Ascending aorta (tissue), 2 donors: ENCODE measurements around the gene PARVB. TPM values are rescaled to one million over a fixed set of nuclear protein-coding genes. Genes with fewer than 3 reads are reported as not detected.

Experiments used
- DNase-seq, 2 donors: peaks; one replicate each; pipeline ENCODE4 v3.0.0-alpha.2; 2019; ENCODE audit warnings: low spot score in 2 of 2
- H3K27ac ChIP-seq, 2 donors: fragments of 200-600 bp; sonication (generic); one replicate each; pipeline ENCODE4 v1.5.1; 2016 to 2017; ENCODE audit warnings: mild to moderate bottlenecking in 1 of 2
- H3K27me3 ChIP-seq: fragments of 200-600 bp; sonication (generic); one replicate; pipeline ENCODE4 v1.5.1; 2017
- H3K36me3 ChIP-seq, 2 donors: fragments of 200-600 bp; sonication (generic); one replicate each; pipeline ENCODE4 v1.5.1; 2016
- H3K4me1 ChIP-seq, 2 donors: fragments of 200-600 bp; sonication (generic); one replicate each; pipeline ENCODE4 v1.5.1; 2016 to 2017; ENCODE audit warnings: mild to moderate bottlenecking in 1 of 2
- H3K4me3 ChIP-seq, 2 donors: fragments of 200-600 bp; sonication (generic); one replicate each; pipeline ENCODE4 v1.5.1; 2016 to 2017; ENCODE audit warnings: mild to moderate bottlenecking in 1 of 2
- H3K9me3 ChIP-seq, 2 donors: fragments of 200-600 bp; sonication (generic); one replicate each; pipeline ENCODE4 v1.5.1; 2016
- intact Hi-C: fragments of 100-400 bp; cut with DNase I; formaldehyde crosslinking; loops from one replicate; pipeline ENCODE4 v1.15.1; 2023
- total RNA-seq: library from RNA; depleted of rRNA; stranded (reverse); fragments of >200 nt; gene quantifications from one replicate; pipeline ENCODE4 v1.1.0, GENCODE V29; 2016
- TF ChIP-seq, protein P1 (sequence below), 3 experiments: fragments of 200-600 bp in 2 of 3; fragments of 450-650 bp in 1 of 3; sonication (generic) in 2 of 3; IDR thresholded peaks; one replicate each; pipeline ENCODE4 v1.5.1; 2016 to 2019; ENCODE audit warnings: antibody characterized with exemption in 3 of 3, mild to moderate bottlenecking in 1 of 3, moderate library complexity in 1 of 3

The PARVB gene
- total RNA-seq, 1 donor from 2014 or later = 33.8 TPM

DNA sequence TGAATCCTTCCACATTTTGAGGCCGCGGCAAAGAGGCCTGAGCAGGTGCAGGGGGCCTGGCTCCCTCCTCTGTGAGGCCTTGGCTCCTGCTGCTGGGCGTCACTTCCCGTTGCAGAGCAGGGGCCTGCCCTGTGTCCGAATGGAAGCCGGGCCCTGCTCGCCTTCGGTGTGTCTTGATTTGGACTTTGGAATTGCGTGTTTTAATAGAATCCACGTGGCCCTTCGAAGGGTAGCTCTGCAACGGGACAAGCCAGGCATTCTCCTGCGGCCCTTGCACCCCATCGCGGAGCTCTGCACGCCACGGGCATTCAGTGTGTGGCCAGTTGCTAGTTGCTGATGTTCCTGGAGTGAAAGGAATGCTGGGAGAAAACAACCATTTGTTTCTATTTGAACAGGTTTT, 43.1 kb upstream of the PARVB start:
- Histone ChIP-seq H3K4me3 (no peak overlapping the region), H3K27ac (no peak overlapping the region), H3K9me3 (no peaks in the 10 kb centered on the region), H3K36me3 (peaks cover 65 to 87% of the 10 kb centered on the region in 2 donors), H3K27me3 (no peaks in the 10 kb centered on the region), H3K4me1 (no peaks in the 10 kb centered on the region)
- intact Hi-C loops = no loop called here
- DNase-seq = no peak
- TF ChIP-seq, protein P1, sequence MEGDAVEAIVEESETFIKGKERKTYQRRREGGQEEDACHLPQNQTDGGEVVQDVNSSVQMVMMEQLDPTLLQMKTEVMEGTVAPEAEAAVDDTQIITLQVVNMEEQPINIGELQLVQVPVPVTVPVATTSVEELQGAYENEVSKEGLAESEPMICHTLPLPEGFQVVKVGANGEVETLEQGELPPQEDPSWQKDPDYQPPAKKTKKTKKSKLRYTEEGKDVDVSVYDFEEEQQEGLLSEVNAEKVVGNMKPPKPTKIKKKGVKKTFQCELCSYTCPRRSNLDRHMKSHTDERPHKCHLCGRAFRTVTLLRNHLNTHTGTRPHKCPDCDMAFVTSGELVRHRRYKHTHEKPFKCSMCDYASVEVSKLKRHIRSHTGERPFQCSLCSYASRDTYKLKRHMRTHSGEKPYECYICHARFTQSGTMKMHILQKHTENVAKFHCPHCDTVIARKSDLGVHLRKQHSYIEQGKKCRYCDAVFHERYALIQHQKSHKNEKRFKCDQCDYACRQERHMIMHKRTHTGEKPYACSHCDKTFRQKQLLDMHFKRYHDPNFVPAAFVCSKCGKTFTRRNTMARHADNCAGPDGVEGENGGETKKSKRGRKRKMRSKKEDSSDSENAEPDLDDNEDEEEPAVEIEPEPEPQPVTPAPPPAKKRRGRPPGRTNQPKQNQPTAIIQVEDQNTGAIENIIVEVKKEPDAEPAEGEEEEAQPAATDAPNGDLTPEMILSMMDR (IDR thresholded peaks at IDR 0.05) = no peak

DNA sequence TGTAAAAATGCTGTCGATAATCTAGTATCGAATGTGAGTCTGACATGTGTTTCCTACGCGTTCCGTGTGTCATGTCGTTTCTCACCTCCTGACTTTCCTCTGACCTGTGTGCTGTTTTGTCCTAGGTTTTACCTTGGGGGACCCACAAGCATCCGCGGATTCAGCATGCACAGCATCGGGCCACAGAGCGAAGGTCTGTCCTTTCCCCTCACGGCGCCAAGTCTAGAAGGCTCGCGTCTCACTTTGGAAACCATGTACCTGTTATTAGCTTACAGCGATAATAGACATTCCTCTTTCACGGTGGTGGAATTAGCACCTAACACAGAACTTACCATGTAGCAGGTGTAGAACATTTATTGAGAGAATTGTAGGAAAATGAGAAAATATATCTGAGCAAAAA, 40.3 kb upstream of the PARVB start:
- DNase-seq = no peak
- Histone ChIP-seq H3K27ac (no peak overlapping the region), H3K36me3 (peaks cover 54 to 73% of the 10 kb centered on the region in 2 donors), H3K27me3 (no peaks in the 10 kb centered on the region), H3K4me1 (no peaks in the 10 kb centered on the region), H3K4me3 (no peak overlapping the region), H3K9me3 (no peaks in the 10 kb centered on the region)
- intact Hi-C loops = no loop called here
- TF ChIP-seq, protein P1 (IDR thresholded peaks at IDR 0.05) = no peak

DNA sequence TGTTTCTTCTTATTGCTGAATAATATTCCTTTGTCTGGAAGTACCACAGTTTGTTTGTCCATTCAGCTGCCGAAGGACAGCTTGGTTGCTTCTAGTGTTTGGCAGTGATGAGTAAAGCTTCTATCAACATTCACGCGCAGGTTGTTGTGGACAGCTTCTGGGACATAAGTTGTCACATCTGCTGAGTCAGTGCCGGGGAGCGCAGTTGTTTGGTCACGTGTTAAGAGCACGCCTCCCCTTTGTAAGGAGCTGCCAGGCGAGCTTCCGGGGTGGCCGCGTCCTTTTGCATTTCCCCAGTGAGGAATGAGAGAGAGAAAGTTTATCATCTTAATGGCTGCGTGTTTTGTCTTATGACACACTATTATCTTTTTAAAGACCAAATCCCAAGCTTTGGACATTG, 38.6 kb upstream of the PARVB start:
- Histone ChIP-seq H3K9me3 (no peaks in the 10 kb centered on the region), H3K27ac (no peak overlapping the region), H3K36me3 (peaks cover 47 to 73% of the 10 kb centered on the region in 2 donors), H3K4me1 (no peaks in the 10 kb centered on the region), H3K27me3 (no peaks in the 10 kb centered on the region), H3K4me3 (no peak overlapping the region)
- TF ChIP-seq, protein P1 (IDR thresholded peaks at IDR 0.05) = no peak
- intact Hi-C loops = no loop called here
- no peak for DNase-seq

DNA sequence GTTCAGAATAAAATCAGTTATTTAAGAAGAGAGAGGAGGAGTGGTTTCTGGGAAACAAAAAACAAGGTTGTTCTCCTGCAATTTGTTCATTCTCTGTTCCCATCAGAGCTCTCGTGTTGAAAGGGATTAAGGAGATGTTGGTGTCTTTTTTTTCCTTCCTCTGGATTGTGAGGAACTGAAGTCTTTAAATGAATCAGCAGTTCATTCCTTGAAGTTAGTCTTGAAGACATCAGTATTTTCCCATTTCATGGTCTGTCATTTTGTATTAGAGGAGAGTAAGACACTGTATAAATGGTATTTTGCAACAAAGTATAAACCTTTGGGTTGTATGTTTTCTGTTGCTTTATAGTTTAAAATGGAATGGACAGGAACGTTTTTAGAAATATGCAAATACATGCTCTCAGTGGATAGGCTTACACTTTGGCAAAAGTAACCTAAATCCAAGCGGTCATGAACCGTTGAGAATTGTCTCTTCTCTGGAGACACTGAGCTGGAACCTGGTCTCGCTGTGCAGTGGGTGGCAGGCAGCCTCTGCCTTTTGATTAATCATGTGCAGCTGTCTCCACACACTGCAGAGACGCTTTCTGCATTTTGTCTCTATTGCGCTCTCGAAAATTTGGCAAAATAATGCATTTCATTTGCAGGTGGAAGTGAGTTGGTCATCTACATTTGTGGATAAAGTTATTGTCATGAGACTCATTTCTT, 35.8 kb upstream of the PARVB start:
- intact Hi-C loops = no loop called here
- Histone ChIP-seq H3K4me1 (no peaks in the 10 kb centered on the region), H3K27me3 (no peaks in the 10 kb centered on the region), H3K27ac (no peak overlapping the region), H3K36me3 (peaks cover 52 to 81% of the 10 kb centered on the region in 2 donors), H3K9me3 (no peaks in the 10 kb centered on the region), H3K4me3 (no peak overlapping the region)
- DNase-seq = no peak
- TF ChIP-seq, protein P1 (IDR thresholded peaks at IDR 0.05) = no peak

DNA sequence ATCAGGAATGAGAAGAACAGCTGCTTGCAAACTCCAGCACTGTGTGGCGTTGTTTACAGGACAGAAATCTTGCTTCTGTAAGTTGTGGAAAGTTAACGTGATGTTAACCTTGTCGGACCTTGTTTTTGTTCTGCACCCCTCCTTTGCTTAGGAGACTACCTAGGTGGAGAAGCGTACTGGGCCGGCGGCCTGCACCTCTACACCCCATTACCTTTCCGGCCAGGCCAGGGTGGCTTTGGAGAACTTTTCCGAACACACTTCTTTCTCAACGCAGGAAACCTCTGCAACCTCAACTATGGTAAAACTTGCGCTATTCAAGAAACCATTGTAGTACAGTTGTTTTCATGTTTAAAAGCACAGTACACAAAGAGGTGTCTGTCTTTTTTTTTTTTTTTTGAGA, 35.1 kb upstream of the PARVB start:
- intact Hi-C loops = no loop called here
- no peak for DNase-seq
- Histone ChIP-seq H3K27ac (no peak overlapping the region), H3K4me3 (no peak overlapping the region), H3K9me3 (no peaks in the 10 kb centered on the region), H3K27me3 (no peaks in the 10 kb centered on the region), H3K36me3 (peaks cover 52 to 80% of the 10 kb centered on the region in 2 donors), H3K4me1 (no peaks in the 10 kb centered on the region)
- TF ChIP-seq, protein P1 (IDR thresholded peaks at IDR 0.05) = no peak
